Vagina (tissue), 2 donors: ENCODE data around the gene HERC2. TPM values are rescaled to one million over a fixed set of nuclear protein-coding genes. Genes with fewer than 3 reads are reported as not detected.
"Not testable (repeated sequence)": the region's sequence is repeated elsewhere in the genome, so short reads cannot be mapped to it uniquely, and the experiment has no call there.

ENCODE experiments used
- DNase-seq, 2 donors: peaks; one replicate each; pipeline ENCODE4 v3.0.0-alpha.2; 2017; ENCODE audit errors: extremely low spot score in 2 of 2
- H3K27ac ChIP-seq: fragments of 200-600 bp; sonication (generic); one replicate; pipeline ENCODE4 v1.5.1; 2019
- H3K27me3 ChIP-seq: fragments of 200-600 bp; sonication (generic); one replicate; pipeline ENCODE4 v1.5.1; 2019
- H3K36me3 ChIP-seq, 2 donors: fragments of 200-600 bp; sonication (generic); one replicate each; pipeline ENCODE4 v1.5.1; 2017 to 2019
- H3K4me1 ChIP-seq: fragments of 200-600 bp; sonication (generic); one replicate; pipeline ENCODE4 v1.5.1; 2019
- H3K4me3 ChIP-seq, 2 donors: fragments of 200-600 bp; sonication (generic); 1 replicate in 1 of 2; 2 replicates in 1 of 2; pipeline ENCODE4 v1.5.1; 2016 to 2019
- H3K9me3 ChIP-seq: fragments of 200-600 bp; sonication (generic); one replicate; pipeline ENCODE4 v1.5.1; 2019
- CTCF ChIP-seq, 3 experiments: fragments of 450-650 bp in 2 of 3; fragments of 200-600 bp in 1 of 3; sonication (generic) in 1 of 3; IDR thresholded peaks; one replicate each; pipeline ENCODE4 v1.5.1; 2017 to 2019; ENCODE audit warnings: antibody characterized with exemption in 3 of 3, mild to moderate bottlenecking in 2 of 3, moderate library complexity in 2 of 3
- POLR2A ChIP-seq, 2 donors: fragments of 450-650 bp; IDR thresholded peaks; one replicate each; pipeline ENCODE4 v1.6.1; 2017; ENCODE audit warnings: antibody characterized with exemption in 2 of 2, mild to moderate bottlenecking in 2 of 2, moderate library complexity in 2 of 2
- POLR2AphosphoS5 ChIP-seq, 2 donors: sonication (generic); formaldehyde crosslinking; IDR thresholded peaks; one replicate each; pipeline ENCODE4 v1.9.0; 2017; ENCODE audit warnings: antibody characterized with exemption in 2 of 2, mild to moderate bottlenecking in 2 of 2, low read depth in 1 of 2; ENCODE audit not compliant: insufficient read depth in 1 of 2
- intact Hi-C: fragments of 100-400 bp; cut with DNase I; formaldehyde crosslinking; loops from one replicate; pipeline ENCODE4 v1.15.1; 2023
- total RNA-seq: library from RNA; depleted of rRNA; stranded (reverse); fragments of >200 nt; gene quantifications from one replicate; pipeline ENCODE4 v1.2.3, GENCODE V29; 2016

The HERC2 gene
- total RNA-seq, 1 donor from 2014 or later: 45.2 TPM

DNA sequence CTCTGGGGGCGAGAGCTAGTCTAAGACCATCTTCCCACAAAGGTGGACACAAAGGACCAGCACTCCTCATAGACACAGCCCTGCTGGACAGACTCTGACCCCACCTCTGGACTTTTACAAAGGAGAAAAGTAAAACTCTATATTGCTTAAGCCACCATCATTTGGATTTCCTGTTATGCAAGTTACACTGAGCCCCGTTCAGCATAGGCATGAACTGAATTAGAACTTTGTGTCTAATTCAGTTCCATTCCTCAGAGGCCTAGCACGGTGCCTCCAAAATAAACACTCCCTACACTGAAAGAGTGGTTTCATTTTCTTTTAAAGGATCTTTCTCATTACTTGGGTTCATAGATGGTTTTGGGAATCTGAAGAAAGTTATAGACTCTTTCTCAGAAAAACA is 143.7 kb downstream of the HERC2 start:
- intact Hi-C loops: no loop called here
- no peak for TF ChIP-seq POLR2AphosphoS5 (IDR thresholded peaks at IDR 0.05; ENCODE audit: insufficient read depth in 1 of 2, low read depth in 1 of 2)
- TF ChIP-seq CTCF (IDR thresholded peaks at IDR 0.05): no peak
- no peak for TF ChIP-seq POLR2A (IDR thresholded peaks at IDR 0.05)
- no peak for DNase-seq
- no peak overlapping the region for H3K27ac ChIP-seq
- no peaks in the 10 kb centered on the region for H3K9me3 ChIP-seq
- no peaks in the 10 kb centered on the region for H3K4me1 ChIP-seq
- H3K36me3 ChIP-seq: peaks cover 0 to 25% of the 10 kb centered on the region in 2 donors
- H3K27me3 ChIP-seq: no peaks in the 10 kb centered on the region
- H3K4me3 ChIP-seq: no peak overlapping the region

GRCh38 chr15:28169366-28169765 is 152.6 kb downstream of the HERC2 start:
- TF ChIP-seq POLR2A (IDR thresholded peaks at IDR 0.05) (no peak), CTCF (IDR thresholded peaks at IDR 0.05) (no peak), POLR2AphosphoS5 (IDR thresholded peaks at IDR 0.05; ENCODE audit: insufficient read depth in 1 of 2, low read depth in 1 of 2) (no peak)
- intact Hi-C loops: no loop called here
- Histone ChIP-seq H3K4me1 (no peaks in the 10 kb centered on the region), H3K9me3 (no peaks in the 10 kb centered on the region), H3K27me3 (no peaks in the 10 kb centered on the region), H3K27ac (no peak overlapping the region), H3K4me3 (no peak overlapping the region), H3K36me3 (peaks cover 0 to 35% of the 10 kb centered on the region in 2 donors)
- DNase-seq: no peak

DNA sequence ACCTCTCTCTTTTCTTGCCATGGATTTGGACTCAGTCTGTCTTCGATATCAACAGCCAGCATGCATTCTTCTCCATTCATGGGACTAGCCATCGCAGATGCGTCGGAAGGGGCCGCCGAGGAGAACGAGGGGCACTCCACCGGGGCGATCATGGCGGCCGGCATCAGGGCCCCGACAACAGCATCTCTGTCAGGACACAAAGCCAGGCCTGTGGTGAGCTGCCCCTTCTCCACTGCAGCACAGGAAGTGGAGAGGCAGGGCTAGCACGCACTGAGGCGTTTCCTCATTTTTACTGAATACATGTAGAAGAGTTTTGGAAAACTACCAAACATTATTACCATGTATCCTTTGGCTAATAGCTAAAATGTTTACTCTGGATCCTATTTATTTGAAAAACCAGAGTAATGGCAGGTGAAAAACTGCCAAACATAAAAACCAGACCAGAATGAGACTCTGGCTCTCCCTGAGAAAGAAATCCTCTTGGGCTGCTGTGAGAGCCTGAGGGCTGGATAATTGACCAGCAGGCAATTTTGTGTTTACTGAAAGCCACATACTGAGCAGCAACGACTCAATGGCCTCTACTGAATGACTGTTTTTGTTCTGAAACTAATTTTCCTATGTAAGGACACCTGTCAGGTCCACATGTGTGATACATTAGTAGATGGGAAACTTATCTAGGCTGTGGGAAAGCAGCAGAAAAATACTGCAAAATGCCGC is 153.4 kb downstream of the HERC2 start:
- H3K27ac ChIP-seq, DNase-seq, H3K27me3 ChIP-seq, H3K4me1 ChIP-seq, H3K9me3 ChIP-seq, H3K4me3 ChIP-seq, intact Hi-C loops: not testable (repeated sequence)
- peaks cover 0 to 35% of the 10 kb centered on the region in 2 donors for H3K36me3 ChIP-seq

DNA sequence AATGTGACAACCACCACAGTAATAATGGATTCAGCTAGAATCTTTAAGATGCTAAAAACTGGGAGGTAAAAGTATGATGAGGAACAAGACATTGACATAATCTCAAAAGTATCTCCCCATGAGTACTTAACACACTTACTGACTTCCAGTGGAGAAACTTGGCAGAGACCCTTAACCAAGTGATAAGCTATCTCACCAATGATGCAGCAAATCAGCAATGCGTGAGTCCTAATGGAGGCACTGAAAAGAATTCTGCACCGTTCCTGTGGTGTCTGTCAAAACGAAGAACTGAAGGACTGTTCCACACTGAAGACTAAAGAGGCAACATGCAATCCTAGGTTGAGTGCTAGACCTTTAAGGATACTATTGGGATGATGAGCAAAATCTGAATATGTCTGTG is 154.9 kb downstream of the HERC2 start:
- Histone ChIP-seq H3K4me3 (no peak overlapping the region), H3K27ac (no peak overlapping the region), H3K36me3 (peaks cover 0 to 37% of the 10 kb centered on the region in 2 donors), H3K4me1 (no peaks in the 10 kb centered on the region), H3K9me3 (no peaks in the 10 kb centered on the region), H3K27me3 (no peaks in the 10 kb centered on the region)
- intact Hi-C loops: no loop called here
- DNase-seq: no peak
- no peak for TF ChIP-seq POLR2AphosphoS5 (IDR thresholded peaks at IDR 0.05; ENCODE audit: insufficient read depth in 1 of 2, low read depth in 1 of 2)
- TF ChIP-seq CTCF (IDR thresholded peaks at IDR 0.05): no peak
- TF ChIP-seq POLR2A (IDR thresholded peaks at IDR 0.05): no peak

GRCh38 chr15:28165791-28166190 is 156.2 kb downstream of the HERC2 start:
- DNase-seq: no peak
- peaks cover 0 to 46% of the 10 kb centered on the region in 2 donors for H3K36me3 ChIP-seq
- H3K27ac ChIP-seq: no peak overlapping the region
- intact Hi-C loops: no loop called here
- H3K9me3 ChIP-seq: no peaks in the 10 kb centered on the region
- no peak overlapping the region for H3K4me3 ChIP-seq
- no peaks in the 10 kb centered on the region for H3K4me1 ChIP-seq
- H3K27me3 ChIP-seq: no peaks in the 10 kb centered on the region
- no peak for TF ChIP-seq POLR2A (IDR thresholded peaks at IDR 0.05)
- TF ChIP-seq POLR2AphosphoS5 (IDR thresholded peaks at IDR 0.05; ENCODE audit: insufficient read depth in 1 of 2, low read depth in 1 of 2): no peak
- TF ChIP-seq CTCF (IDR thresholded peaks at IDR 0.05): no peak
